D341Med (cell line): ENCODE results near the gene TEAD3.
"Not testable (repeated sequence)": the region's sequence is repeated elsewhere in the genome, so short reads cannot be mapped to it uniquely, and the experiment has no call there.

Experiments
- DNase-seq: peaks from one replicate; pipeline ENCODE4 v3.0.0; 2012; ENCODE audit warnings: low spot score

TEAD3 gene

GRCh38 chr6:35451354-35452182 is 45.3 kb downstream of the TEAD3 start:
- no peak for DNase-seq

DNA sequence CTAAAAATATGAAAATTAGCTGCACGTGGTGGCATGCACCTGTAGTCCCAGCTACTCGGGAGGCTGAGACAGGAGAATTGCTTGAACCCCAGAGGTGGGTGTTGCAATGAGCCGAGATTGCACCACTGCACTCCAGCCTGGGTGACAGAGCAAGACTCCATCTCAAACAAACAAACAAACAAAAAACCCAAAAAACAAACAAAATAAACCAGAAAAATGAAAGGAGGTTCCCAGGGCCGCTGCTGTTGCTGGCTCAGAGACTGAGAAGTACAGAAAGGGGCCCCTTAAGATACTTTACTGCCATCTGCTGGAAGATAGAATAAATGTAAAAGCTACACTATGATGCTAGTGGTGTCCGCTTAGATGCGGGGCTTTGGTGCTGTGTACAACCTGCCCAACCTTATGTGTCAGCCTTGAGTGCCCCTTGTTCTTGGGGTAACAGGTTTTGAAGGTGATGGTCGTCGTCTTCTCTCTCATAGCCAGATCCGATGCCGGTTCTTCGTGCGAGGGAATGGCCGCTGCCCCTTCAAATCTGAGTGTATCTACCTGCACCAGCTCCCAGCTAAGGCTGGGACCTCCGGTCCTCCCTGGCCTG is 47.5 kb downstream of the TEAD3 start:
- peak; percentile 85 for DNase-seq

DNA sequence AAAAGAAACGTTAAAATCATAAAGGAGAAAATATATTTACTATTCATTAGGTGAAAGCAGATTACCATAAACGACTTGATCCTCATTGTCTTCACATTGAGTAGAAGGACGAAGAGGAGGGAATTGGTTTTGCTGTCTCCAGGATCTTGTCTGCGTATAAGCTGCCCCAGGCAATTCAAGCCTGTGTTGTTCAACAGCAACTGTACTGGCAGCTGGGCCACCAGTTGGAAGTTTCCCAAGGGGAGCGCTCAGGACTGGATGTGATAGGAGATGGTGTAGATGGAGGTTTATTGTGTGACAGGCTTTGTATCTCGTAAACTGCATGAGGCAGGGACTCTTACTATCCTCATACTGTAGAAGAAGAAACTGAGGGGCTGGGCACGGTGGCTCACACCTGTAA is 48.7 kb downstream of the TEAD3 start:
- no peak for DNase-seq

DNA sequence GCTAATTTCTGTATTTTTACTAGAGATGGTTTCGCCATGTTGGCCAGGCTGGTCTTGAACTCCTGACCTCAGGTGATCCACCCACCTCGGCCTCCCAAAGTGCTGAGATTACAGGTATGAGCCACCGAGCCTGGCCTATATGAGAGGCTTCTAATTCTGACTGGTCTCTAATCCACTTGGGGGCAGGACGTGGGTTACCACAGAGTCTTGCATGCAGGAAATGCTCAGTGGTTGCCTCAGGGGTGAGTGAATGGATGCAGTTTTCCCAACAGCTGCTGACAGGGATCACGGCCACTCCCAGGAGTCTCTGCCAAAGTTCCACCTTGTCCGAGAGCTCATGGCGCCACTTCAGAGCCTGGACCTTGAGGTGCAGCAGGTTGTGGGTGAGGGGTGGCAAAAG is 51.2 kb downstream of the TEAD3 start:
- DNase-seq: no peak

DNA sequence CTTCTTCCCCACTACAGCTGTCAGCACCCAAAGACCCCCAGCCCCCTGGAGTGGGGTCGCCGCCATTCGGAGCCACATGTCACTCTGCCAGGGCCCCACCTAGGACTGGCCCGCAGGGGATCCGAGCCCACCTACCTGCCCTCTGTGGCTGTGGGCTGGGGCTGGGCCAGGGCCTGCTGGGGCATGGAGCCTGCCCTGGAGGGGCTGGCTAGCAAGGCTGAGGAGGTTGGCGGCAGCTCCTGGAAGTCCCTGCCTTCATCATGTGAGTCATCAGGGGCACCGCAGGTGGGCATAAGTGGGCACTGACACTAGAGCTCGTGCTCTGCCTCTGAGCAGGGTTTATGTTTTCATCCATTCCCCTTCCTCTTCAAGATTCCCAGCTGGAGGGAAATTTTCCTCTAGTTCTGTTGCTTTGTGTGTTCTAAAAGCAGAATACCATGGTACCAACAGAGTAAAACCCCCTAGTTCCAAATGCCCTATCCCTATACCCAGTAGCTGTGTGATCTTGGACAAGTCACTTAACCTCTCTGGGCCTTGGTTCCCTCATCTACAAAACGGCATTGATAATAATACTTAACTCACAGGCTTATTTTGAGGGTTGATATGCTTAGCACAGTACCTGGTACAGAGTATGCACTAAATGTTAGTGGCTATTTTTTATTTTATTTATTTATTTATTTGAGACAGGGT is 53.4 kb downstream of the TEAD3 start:
- no peak for DNase-seq

DNA sequence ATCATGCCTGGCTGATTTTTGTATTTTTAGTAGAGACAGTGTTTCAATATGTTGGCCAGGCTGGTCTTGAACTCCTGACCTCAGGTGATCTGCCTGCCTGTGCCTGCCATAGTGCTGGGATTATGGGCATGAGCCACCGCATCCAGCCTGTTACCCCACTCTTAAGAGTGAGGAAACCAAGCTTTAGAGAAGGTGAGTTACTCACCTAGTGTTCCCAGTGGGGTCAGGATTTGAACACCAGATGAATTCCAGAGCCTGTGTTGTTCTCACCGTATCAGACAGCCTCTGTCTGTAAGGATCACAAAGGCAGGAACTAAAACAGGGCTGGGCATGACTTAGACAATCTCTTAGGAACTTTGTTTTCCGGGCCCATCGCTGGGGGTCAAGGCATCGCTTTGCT is 54.2 kb downstream of the TEAD3 start:
- no peak for DNase-seq

GRCh38 chr6:35441642-35442041 is 55.2 kb downstream of the TEAD3 start:
- DNase-seq: no peak

GRCh38 chr6:35441205-35441604 is 55.7 kb downstream of the TEAD3 start:
- DNase-seq: no peak

GRCh38 chr6:35439308-35439707 is 57.6 kb downstream of the TEAD3 start:
- no peak for DNase-seq

- not testable (repeated sequence) for DNase-seq
Observed at GRCh38 chr6:35438378-35439065, 58.4 kb downstream of the TEAD3 start.

- no peak for DNase-seq
Observed at GRCh38 chr6:35436071-35436857, 60.6 kb downstream of the TEAD3 start.

DNA sequence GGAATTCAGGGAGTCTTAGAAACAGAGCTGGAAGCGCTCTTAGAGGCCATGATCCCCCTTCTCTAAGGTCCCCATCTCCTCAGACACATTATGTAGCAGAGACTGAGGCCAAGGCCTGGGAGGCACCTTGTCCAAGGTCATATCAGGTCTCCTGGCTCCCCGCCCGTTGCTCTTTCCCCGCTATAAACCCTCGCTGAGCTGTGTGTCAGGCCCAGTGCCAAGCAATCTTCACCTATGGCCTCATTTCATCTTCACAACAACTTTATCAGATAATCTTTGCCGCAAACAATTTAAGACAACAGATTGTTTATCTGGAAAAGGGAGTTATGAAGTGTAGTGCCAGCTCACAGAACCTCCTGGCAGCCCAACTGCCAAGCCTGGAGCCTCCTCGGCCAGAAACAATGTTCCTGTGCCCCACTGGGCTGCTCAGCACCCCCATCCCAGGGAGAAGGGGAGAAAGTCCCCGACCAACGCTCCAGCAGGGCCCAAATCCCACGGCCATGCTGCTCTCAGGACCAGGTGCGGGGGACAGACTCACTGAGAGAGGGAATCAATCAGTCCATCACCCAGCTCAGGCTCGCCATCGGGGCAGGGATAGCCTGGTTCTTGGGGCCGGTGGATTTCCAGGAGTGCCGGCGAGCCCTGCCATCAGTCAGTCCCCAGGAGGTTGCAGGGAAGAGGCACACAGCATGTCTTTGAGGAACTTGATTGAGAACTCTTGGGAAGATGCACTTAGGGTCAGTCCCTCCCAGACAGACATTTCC is 61.6 kb downstream of the TEAD3 start:
- DNase-seq: peak; percentile 56

DNA sequence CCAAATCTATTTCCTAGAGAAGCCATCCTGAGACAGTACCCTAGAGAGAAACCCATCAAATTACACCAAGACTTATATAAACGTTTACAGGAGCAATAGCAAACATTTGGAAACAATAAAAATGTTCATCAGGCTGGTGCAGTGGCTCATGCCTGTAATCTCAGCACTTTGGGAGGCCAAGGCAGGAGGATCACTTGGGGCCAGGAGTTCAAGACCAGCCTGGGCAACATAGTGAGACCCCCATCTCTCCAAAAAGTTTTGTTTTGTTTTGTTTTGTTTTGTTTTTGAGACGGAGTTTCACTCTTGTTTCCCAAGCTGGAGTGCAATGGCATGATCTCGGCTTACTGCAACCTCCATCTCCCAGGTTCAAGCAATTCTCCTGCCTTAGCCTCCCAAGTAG is 64.2 kb downstream of the TEAD3 start:
- DNase-seq: not testable (repeated sequence)

GRCh38 chr6:35432291-35432690 is 64.6 kb downstream of the TEAD3 start:
- no peak for DNase-seq

DNA sequence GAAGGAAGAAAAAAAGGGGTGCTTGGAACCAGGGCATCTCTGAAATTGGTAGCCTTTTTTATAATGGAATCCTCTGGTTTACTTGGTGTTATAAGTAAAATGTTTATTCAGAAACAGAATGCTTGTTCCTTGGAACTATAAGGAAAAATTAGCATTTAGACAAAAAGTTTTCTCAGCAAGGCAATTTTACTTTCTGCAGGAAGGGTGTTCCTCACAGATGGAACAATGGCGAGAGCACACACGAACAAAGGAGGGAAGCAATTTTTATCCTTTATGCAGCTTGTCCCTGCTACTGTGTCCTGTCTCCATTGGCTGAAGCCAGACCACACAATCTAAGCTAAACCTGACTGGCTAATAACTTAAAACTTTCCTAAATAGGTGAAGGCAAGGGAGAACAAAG is 67.4 kb downstream of the TEAD3 start:
- no peak for DNase-seq

DNA sequence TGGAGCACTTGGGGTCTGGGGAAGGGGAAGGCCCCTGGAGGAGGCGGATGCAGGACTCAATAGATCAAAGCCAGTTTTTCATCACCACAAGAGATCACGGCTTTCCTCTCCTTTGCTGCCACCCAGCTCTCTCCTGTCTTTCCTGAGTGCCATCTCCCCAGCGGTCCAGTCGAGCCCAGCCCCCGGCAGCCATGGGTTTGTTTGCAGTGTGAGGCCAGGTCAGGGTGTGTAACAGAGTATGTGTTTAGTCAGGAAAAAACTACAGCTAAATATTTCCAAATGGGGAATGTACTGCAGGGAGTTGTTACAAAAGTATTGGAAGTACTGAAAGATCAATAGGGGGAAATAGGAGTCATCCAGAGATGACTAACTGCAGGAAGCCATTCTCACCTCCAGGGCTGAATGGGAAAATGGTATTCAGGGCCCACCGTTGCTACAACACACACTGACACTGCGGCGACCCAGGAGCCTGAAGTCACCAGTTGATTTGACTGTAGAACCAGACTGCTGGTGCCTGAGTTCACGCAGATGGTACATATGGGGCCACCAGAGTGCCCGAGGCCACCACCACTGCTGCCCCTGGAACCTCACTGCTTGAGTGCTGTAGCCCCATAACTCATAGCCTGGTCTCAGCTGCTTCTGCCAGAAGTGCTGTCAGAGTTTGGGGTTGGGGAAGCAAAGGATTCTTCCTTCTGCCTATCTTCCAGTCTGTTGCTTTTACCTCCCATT is 68.3 kb downstream of the TEAD3 start:
- DNase-seq: no peak

- no peak for DNase-seq
Observed at GRCh38 chr6:35427851-35428321, 69.0 kb downstream of the TEAD3 start.

DNA sequence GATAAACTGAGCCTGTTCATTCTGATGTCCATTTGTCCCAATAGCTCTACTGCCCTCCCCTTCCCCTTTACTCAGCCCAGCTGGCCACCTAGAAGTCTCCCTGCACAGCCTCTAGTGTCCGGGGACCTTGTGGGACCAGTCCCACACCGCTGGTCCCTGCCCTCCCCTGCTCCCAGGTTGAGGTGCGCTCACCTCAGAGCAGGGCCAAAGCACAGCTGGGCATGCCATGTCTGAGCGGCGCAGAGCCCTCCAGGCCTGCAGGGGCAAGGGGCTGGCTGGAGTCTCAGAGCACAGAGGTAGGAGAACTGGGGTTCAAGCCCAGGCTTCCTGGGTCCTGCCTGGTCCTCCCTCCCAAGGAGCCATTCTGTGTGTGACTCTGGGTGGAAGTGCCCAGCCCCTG is 69.4 kb downstream of the TEAD3 start:
- DNase-seq: no peak

- DNase-seq: no peak
Observed at GRCh38 chr6:35426074-35426473, 70.8 kb downstream of the TEAD3 start.

- DNase-seq: no peak
Observed at GRCh38 chr6:35425284-35425683, 71.6 kb downstream of the TEAD3 start.
